Activated naive CD4-positive, alpha-beta T cell treated with anti-CD3 and anti-CD28 coated beads, Interleukin-2, amount 50 U/mL, for 16 hours (primary cell): Measurements from ENCODE around the gene CBARP.
"Not testable (repeated sequence)": the region's sequence is repeated elsewhere in the genome, so short reads cannot be mapped to it uniquely, and the experiment has no call there.

Experiments used
- DNase-seq: peaks from one replicate; pipeline ENCODE4 v3.0.0-alpha.2; 2020

The CBARP gene

GRCh38 chr19:1225440-1226226, 12.2 kb downstream of the CBARP start:
- no peak for DNase-seq

DNA sequence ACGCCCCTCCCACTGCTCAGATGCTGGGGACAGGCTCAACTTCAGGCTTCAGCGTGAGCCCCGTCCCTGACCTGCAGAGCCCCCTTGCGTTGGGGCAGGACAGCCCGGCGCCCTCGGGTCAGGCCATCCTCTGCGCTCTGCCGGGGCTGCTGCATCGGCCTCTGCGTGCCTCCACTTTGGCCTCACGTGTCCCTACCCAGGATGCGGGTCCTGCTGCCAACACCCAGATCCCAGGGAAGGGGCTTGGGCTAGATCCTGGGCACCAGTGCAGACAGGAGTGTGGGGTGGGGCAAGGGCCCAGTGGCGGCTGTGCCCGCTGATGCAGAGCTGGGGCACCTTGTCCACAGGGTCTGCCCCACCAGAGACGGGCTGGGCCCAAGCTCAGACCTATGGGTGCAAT, 13.0 kb downstream of the CBARP start:
- DNase-seq, result no peak

- DNase-seq, result no peak
Observed at GRCh38 chr19:1224047-1224825, 13.6 kb downstream of the CBARP start.

GRCh38 chr19:1223018-1223855, 14.6 kb downstream of the CBARP start:
- DNase-seq, result no peak

- no peak for DNase-seq
Observed at GRCh38 chr19:1222394-1222793, 15.4 kb downstream of the CBARP start.

DNA sequence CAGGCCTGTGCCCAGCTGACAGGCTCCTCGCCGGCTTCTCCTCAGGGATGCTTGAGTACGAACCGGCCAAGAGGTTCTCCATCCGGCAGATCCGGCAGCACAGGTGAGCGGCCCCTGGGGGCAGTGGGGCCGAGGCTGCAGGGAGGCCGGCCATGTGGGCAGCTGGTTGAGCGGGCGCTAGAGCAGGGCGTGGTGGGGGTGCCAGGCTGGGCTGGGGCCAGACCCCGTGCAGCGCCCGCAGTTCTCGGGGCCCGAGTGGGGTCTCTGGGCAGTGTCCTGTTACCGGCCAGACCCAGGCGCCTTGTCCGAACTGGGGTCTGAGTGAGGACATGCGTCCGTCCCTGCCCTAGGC, 15.9 kb downstream of the CBARP start:
- no peak for DNase-seq

DNA sequence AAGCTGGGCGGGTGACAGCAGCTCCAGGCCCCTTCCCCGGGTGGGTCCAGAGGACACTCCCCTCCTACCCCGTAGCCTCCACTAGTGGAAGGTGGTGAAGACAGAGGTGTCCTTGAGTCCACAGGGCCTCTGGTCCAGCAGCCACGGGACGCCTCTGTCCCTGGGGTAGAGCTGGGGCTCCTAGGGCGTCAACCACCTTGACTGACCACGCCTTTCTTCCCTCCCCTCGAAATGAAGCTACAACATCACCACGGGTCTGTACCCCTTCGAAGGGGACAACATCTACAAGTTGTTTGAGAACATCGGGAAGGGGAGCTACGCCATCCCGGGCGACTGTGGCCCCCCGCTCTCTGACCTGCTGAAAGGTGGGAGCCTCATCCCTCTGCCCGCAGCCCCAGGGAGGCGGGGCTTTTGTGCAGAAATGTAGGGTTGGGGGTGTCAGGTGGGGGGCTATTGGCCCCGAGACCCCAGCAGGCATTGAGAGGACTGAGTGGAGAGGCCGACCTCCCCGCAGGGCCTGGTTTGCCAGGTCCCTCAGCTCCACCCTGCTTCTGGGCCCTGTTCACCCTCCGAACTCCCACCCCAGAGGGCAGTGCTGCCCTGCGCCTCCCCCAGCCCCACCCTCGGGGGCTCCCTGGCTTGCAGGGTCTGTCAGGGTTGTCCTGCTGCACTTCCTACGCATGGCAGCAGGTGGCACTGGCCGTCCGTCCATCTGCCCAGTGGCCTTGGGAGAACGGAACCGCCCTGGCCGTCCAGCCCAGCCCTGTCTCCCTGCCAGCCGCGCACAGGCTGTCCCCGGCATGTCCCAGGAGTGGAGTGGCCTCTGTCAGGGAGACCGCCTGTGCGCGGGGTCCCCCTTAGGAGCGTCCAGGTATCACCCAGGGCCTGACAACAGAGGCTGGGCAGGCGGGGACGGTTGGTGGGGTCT, 16.6 kb downstream of the CBARP start:
- no peak for DNase-seq

- DNase-seq, result no peak
Observed at GRCh38 chr19:1220477-1220930, 17.3 kb downstream of the CBARP start.

DNA sequence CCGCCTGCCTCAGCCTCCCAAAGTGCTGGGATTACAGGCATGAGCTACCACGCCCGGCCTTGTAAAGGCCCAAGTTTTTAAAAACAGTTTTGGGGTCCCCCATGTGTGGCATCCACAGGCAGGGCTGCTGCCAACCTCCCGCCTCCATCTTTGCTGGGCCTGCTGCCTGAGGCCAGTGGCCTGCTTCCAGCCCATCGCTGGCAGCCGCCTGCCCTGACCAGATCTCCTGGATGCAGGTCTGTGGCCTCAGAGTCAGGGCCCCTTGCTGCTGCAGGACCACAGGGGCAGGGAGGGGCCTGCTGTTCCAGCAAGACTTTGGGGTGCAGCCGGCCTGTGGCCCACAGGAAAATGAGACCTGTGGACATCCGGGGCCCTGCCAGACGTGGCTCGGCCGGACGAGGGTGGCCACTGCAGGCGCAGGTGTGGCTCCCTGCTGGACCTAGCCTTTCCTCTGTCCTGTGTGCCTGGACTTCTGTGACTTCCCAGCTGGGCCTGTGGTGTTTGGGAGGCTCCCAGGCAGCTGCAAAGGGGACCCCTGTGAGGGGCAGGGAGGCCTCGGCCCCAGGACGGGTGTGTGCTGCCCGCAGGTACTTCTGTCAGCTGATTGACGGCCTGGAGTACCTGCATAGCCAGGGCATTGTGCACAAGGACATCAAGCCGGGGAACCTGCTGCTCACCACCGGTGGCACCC, 17.9 kb downstream of the CBARP start:
- no peak for DNase-seq

DNA sequence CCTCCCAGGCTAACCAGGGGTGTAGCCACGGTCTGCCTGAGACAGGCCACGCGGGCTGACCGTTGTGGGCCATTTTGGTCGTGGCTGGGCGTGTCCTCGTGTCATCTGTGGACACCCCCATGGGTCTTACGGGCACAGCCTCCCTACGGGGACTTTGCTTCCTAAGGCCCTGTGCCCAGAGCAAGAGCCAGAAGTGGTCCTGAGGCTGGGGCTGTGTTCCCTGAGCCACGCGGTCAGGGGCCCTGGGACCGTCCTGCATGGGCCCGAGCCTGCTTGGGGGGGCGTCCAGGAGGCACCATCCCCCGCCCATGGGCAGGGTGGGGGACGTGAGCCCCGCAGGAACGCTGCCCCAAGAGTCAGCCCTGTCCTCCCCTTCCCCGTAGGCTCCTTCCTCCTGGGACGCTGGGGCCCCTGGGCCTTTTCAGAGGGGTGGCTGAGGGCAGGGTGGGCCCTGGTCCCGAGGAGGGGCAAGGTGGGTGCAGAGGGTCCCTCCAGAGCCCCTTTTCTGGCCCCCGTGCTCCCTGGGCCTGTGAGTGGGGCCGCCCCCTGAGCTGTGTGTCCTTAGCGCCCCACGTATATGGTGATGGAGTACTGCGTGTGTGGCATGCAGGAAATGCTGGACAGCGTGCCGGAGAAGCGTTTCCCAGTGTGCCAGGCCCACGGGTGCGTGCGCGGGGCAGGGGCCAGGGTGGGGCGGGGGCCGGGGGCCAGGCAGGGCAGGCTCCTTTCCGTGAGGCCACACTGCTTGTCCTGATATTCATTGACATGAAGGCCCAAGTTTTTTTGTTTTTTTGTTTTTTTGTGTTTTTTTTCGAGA, 18.8 kb downstream of the CBARP start:
- no peak for DNase-seq

DNA sequence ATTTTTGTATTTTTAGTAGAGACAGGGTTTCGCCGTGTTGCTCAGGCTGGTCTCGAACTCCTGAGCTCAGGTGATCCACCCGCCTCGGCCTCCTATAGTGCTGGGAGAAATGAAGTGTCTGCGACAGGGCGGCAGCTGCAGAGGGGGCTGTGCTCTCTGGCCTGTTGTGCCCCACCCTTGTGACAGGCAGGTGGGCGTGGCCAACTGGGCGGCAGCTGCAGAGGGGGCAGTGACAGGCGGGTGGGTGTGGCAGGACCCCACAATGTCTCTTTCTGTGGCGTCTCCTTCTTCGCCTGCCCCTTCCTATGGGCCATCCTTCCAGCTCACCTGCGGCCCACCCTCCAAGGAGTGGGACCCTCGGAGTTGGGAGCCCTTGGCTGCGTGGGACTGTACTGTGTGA, 20.4 kb downstream of the CBARP start:
- no peak for DNase-seq

GRCh38 chr19:1216756-1217155, 21.0 kb downstream of the CBARP start:
- DNase-seq, result no peak

- DNase-seq, result no peak
Observed at GRCh38 chr19:1214862-1215731, 22.7 kb downstream of the CBARP start.

DNA sequence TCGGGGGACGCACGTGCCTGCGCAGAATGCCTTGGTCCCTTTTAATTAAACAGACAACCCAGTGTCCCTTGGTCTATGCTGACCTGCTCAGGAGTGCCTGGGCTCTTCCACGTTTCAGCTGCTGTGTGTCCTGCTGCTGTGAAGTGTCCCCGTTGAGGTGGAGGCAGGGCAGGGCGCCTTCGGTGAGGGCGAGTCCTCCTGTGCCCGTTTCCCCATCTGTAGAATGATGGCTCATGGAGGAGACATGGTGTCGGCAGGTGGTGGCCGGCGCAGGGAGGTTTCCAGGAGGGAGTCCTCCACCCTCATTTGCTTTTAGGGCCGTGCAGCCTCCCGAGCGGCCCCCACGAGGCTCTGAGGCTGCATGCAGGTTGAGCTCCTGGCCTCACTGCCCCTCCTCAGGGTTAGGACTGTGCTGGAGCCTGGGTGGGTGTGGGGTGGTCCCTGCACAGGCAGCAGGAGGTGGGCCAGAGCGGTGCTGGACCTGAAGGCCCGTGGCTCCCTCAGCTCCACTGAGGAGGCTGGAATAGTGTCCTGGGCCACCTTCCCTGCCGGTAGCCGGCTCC, 23.4 kb downstream of the CBARP start:
- DNase-seq, result no peak

GRCh38 chr19:1213391-1214286, 24.2 kb downstream of the CBARP start:
- DNase-seq, result no peak

DNA sequence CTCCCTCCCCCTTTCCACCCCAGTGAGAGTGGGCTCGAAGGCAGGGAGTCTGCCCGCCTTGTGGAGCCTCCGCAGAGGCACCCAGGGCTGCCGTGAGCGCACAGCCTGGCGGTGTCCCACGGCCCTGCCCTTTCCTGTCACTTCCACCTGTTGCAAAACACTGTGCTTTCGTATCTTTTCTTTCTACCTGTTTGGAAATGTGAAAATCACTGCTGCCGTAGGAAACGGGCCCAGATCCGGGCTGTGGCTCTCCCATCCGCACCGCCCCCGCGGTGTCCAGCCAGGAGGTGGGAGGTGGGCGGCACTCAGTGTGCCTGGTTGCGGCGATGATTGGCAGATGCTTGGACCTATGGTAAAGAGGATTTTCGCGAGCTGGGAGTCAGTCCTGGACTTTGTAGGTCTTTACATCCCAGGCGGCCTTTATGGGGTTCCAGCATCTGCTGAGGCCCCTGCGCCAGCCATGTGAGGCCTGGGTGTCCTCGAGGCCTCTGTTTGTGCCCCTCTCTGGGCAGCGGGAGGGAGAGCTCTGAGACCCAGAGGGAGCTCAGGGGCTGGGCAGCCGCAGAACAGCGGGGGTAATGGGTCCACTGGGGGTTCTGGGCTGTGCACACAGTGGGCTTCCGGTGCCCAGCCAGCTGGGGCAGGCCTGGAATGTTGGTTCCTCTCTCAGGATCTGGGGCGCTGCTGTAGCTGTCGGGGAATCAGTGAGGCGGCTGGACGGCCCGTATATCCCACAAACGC, 26.1 kb downstream of the CBARP start:
- DNase-seq, result no peak

DNA sequence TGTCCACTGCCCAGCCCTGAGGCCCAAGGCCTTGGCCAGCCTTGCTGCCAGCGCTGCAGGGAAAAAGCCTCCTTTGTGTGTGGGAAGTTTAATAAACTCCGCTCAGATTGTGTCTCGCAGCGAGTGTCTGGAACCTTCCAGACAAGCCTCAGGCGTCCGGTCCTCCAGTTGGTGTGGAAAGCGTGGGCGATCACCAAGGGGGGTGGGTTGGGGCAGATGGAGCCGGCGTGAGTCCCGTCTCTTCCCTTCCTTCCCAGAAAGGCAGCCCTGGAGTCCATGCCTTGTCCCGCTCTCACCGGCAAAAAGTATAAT, 27.6 kb downstream of the CBARP start:
- DNase-seq, result no peak

DNA sequence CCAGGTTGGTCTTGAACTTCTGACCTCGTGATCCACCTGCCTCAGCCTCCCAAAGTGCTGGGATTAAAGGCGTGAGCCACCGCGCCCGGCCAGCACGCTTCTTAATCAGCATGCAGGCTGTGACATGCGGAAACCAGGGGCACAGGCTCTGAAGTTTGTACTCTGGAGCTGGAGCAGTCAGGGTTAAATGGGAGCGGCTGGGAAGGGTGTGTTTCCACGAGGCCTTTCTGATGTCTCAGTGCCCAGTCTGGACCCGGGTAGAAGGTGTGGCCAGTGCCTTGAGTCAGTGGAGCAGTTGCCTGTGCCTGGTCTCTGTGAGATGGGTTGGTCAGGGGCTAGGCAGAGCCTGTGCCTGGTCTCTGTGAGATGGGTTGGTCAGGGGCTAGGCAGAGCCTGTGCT, 29.0 kb downstream of the CBARP start:
- DNase-seq, result not testable (repeated sequence)
